ENCODE measurements around the gene CCDC57. TPM values are rescaled to one million over a fixed set of nuclear protein-coding genes. Genes with fewer than 3 reads are reported as not detected.

CCDC57 gene
- total and polyA plus RNA-seq, 2 of the 8 experiments (the other 6 are each of a cell fraction or from before 2014, with no cell fraction given): 8.4 to 12.9 TPM

- Histone ChIP-seq H4K5ac (ENCODE audit: insufficient read length, low read depth, low read length) (no peak overlapping the region), H3K14ac (ENCODE audit: insufficient read length) (no peak overlapping the region), H2AFZ (ENCODE audit: low read length) (no peak overlapping the region), H4K91ac (replicated peaks; ENCODE audit: insufficient read length, low read length) (no peak overlapping the region), H4K20me1 (replicated peaks in 1 of 2; ENCODE audit: control insufficient read depth in 1 of 2, insufficient read depth in 2 of 2, low read length in 2 of 2) (peaks cover 0 to 4% of the 10 kb centered on the region in 2 experiments), H2BK20ac (ENCODE audit: low read length) (no peak overlapping the region), H3K36me3 (ENCODE audit: control insufficient read depth in 2 of 4, insufficient read depth in 4 of 4, low read length in 3 of 4) (no peaks in the 10 kb centered on the region), H3K4me2 (ENCODE audit: insufficient read depth in 1 of 2, low read depth in 2 of 2, low read length in 2 of 2) (no peak overlapping the region), H4K8ac (ENCODE audit: extremely low read depth, insufficient read depth, low read length) (no peak overlapping the region), H3K18ac (ENCODE audit: extremely low read depth, low read length) (no peak overlapping the region), H2BK15ac (ENCODE audit: low read length) (no peak overlapping the region), H3K23ac (ENCODE audit: insufficient read length) (no peak overlapping the region), H3K9ac (replicated peaks in 1 of 4; ENCODE audit: extremely low read depth in 1 of 4, low read depth in 3 of 4, low read length in 3 of 4) (no peak overlapping the region), H3K4ac (replicated peaks; ENCODE audit: insufficient read length, low read depth, low read length) (no peak overlapping the region), H3K9me3 (ENCODE audit: insufficient read depth in 2 of 2, low read depth in 1 of 2, low read length in 1 of 2) (no peaks in the 10 kb centered on the region), H2BK12ac (ENCODE audit: low read depth, low read length) (no peak overlapping the region), H3K79me1 (ENCODE audit: low read depth, low read length) (no peaks in the 10 kb centered on the region; the same call in 1 of the 2 replicates), H3K56ac (replicated peaks; ENCODE audit: insufficient read length, low read depth, low read length) (no peak overlapping the region), H3K4me3 (ENCODE audit: extremely low read depth in 1 of 4, insufficient read depth in 2 of 4, low read depth in 3 of 4, low read length in 4 of 4) (no peak overlapping the region), H3K79me2 (ENCODE audit: control insufficient read depth in 1 of 2, insufficient read depth in 2 of 2, low read length in 2 of 2) (no peaks in the 10 kb centered on the region), H3K27me3 (replicated peaks in 1 of 4; ENCODE audit: control insufficient read depth in 3 of 4, extremely low read depth in 1 of 4, insufficient read depth in 3 of 4, low read length in 3 of 4) (peaks cover 0 to 17% (median 13%) of the 10 kb centered on the region in 4 experiments; a peak in 6 of 7 replicates), H2BK120ac (replicated peaks; ENCODE audit: low read depth, low read length) (no peak overlapping the region), H3K27ac (ENCODE audit: low read depth, low read length) (no peak overlapping the region), H2BK5ac (ENCODE audit: low read depth, low read length) (no peak overlapping the region), H2AK5ac (ENCODE audit: low read depth, low read length) (no peak overlapping the region), H3K4me1 (replicated peaks in 1 of 4; ENCODE audit: control insufficient read depth in 3 of 4, insufficient read depth in 4 of 4, low read length in 3 of 4) (no peaks in the 10 kb centered on the region), H3K23me2 (ENCODE audit: low read depth, low read length) (no peaks in the 10 kb centered on the region)
- CTCF ChIA-PET (ENCODE audit: partially characterized antibody): interaction anchor here (0.7 kb wide), 1 partner anchor 103 kb away, joined by 3 read pairs; no protein-coding TSS in a partner anchor
- 81% methylated on average over 10 of the region's 10 CpGs; no CpG with 5 or more reads in 1 of the 2 experiments for WGBS, 2 experiments (ENCODE audit: extremely low coverage in 1 of 2, insufficient coverage in 1 of 2, insufficient read length in 1 of 2, insufficient replicate concordance in 2 of 2, low coverage in 1 of 2, low lambda C conversion rate in 2 of 2, missing lambda C conversion rate in 1 of 2)
- TF ChIP-seq CBX8 (IDR thresholded peaks at IDR 0.05; ENCODE audit: borderline replicate concordance, low read depth, low read length) (no peak), EGR1 (IDR thresholded peaks at IDR 0.05; ENCODE audit: borderline replicate concordance, low read depth, low read length) (no peak), SIX5 (IDR thresholded peaks at IDR 0.05; ENCODE audit: low read depth, low read length) (no peak), FOSL1 (IDR thresholded peaks at IDR 0.05; ENCODE audit: insufficient read depth, low read depth, low read length) (no peak), KDM1A (IDR thresholded peaks at IDR 0.05; ENCODE audit: borderline replicate concordance, low read length) (no peak)
- FAIRE-seq (no peak), DNase-seq (ENCODE audit: low read depth in 1 of 2, low spot score in 2 of 2) (no peak)
- POLR2A ChIA-PET (ENCODE audit: partially characterized antibody): interaction anchor here (0.6 to 0.7 kb wide), 3 partner anchors 68 to 159 kb away, joined by 3 read pairs; no protein-coding TSS in a partner anchor
Measured at GRCh38 chr17:82222816-82223215, 10.2 kb upstream of the CCDC57 start.
